NOMO-1 treated with dmso at 0.1 percent for 144 hours (cell line): Measurements from ENCODE around the gene ABHD12B.
A peak's percentile ranks its signal among the peaks of the same experiment; 100 is the strongest.

Experiments used
- DNase-seq: peaks from one replicate; lab custom pipeline; 2025; ENCODE audit not compliant: unreplicated experiment; lab: John Stamatoyannopoulos, UW

Gene ABHD12B

GRCh38 chr14:50871914-50872732 is at the start of gene ABHD12B:
ABHD12B (plus strand) TSS chr14:50872053; CDS start chr14:50872175, 122 bp downstream.
- DNase-seq: no peak

GRCh38 chr14:50822501-50823042 is 49.3 kb upstream of the ABHD12B start:
- DNase-seq: peak; percentile 45

- no peak for DNase-seq
Measured at GRCh38 chr14:50823051-50823761, 48.6 kb upstream of the ABHD12B start.

DNA sequence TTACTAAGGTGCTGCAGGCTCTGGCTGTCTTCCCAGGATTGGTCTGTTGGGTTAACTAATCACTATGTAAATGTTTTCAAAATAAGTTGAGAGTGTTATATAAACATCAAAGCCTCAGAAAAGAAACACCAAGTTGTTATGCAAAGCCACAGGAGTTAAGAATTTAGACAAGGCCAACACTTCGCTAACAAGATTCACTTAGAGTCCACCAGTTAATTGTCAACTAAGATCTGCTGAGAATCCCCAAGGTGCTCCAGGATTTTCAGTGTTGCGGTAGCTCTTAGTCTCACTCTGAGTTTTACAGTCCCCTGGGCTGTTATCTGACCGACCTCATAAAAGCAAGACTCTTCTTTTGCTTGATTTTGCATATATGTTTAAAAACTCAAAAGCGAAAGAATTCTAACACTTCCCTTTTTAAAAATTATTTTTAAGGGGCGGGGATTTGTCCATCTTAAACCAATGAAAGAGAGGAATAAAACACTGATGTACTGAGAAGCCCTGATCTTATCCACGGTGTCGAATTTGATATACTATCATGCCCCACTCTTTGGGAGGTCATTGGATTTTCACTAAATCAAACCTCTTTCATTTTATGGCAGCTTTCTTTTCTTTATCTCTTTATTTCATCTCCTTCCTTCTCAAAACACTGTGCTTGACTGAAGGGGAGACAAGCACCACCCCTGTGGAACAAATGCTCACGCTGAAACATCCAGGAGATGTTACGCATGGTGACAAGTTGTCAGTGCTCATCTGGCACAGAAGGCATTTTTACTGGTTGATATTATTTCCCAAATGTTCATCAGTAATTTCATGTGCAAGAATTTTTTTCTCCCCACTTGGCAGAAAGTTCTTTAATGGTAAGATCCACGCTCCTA is 47.9 kb upstream of the ABHD12B start:
- DNase-seq: no peak

GRCh38 chr14:50825307-50825706 is 46.5 kb upstream of the ABHD12B start:
- no peak for DNase-seq

GRCh38 chr14:50826681-50827080 is 45.2 kb upstream of the ABHD12B start:
- no peak for DNase-seq

DNA sequence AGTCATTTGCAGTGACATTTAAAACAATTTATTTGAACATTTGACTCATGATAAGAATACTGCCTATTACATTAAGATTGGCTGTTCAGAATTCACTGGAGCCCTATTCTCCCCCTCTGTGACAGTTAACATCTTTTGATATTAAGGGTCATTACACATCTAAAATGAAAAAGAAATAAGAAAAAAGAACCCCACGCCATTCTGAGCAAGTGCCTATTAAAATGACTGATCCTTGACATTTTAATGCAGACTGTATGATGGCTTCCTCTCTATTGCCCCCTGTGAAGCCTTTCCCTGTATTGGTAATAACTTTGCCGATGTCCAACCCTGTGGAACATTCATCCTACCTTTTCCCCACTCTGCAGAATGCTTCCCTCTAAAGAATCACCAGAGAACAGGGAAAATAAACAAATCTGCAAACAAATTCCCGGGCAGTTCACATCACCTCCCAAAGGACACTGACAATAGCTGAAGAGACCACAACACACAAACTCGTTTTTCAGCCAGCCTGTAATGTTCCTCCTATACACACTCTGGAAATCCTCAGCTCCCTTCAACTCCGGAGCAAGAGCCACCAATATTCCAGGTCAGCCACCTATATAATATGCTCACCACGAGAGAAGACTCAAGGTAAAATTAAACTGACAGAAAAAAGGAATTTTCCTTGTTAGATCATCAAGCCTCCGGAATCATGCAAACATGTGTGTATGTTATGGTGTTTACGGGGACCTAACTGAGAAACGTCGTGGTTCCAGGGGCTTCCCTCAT is 42.9 kb upstream of the ABHD12B start:
- DNase-seq: no peak

- no peak for DNase-seq
Measured at GRCh38 chr14:50829489-50830043, 42.3 kb upstream of the ABHD12B start.

DNA sequence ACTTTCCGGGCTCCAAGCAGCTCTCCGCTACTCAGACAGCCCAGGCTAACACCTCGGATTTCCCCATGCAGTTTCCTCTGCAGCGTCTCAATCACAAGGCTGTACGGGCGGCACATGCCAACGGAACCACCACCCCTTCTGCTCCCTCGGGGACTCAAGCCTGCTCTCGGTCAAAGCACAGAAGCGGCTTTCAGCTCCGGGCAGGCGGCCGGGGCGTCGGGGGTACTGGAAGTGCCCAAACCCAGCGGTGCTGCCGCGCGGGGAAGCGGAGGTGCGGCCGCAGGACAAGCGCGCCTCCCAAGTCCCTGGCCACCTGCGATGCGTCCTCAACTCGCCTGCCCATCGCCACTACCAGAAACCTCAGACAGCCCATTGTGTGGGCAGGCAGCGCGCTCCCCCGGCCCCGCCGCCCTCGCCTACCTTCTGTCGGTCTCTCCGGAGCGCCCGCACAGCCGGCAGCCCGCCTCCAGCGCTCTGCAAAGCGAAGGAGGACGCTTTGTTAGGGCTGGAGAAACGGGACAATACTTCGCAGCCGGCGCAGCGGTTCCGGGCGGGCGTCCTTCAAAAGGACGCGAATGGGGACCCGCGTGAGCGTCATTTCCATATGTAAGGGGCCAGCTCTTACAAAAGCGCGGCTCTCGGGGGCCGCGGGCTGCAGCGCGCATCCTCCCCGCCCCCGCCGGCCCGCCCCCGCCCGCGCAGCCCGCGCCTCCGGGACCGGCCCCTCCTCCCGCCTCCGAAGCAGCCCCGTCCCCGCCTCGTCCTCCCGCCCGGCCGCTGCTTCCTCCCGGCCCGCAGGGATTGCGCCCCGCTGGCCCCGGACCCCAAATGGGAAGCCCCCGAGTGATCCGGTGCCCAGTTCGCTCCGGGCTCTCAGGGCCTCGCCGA is 41.6 kb upstream of the ABHD12B start:
- peak; percentile 12 for DNase-seq

GRCh38 chr14:50830932-50831725 is 40.7 kb upstream of the ABHD12B start, which contains the start of gene NIN:
NIN (minus strand) TSS chr14:50831162; CDS start chr14:50822056, 9,106 bp downstream.
- peak; percentile 60 for DNase-seq

DNA sequence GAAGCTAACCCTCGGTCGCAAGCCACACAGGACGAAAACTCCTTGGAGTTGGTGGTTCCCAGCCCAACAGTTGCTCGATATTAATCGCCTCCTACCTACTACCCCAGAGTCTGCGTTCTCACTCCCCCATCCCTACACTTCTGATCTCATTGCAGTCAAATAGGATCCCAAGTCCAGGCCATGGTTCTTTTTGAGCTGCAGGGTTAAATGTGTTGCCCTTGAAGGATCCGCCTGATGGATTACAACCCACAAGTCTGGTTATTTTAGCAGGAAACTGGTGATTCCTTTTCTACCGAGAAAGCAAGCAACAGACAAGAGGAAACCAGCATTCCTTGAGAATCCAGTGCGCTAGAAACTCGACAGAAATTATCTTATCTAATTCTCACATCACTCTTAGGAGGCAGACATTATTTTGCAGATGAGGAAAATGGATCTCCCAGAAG is 40.1 kb upstream of the ABHD12B start:
- no peak for DNase-seq

DNA sequence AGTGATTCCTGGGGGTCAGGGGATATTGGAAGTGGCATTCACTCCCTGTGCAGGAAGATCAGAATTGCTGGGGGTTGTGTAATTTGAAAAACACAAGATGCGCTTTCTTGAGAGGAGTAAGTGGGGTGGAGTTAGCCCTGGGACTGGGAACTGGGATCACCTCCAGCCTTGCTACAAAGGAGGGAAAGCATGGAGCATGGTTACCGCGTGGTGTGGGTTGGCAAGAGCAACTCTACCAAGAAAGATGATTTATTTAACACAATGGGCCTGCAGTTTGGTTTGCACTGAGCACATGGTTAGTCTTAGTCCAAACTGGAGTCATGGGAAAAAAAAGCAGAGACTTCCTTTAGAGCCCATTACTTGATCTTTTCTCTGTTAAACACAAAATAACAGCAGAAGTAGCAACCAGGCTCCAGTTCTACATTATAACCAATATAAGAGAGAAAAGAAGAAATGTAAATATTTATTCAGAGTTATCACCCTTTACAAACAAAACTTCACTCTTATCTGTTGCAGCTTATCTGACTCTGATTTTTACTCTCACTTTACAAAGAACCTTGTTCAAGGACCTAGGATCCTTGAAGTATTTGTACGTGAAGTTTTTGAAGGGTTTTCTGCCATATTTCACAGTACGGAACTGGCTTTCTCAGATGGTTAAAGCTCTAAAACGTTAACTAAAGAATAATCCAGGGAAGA is 38.8 kb upstream of the ABHD12B start:
- DNase-seq: no peak

- DNase-seq: no peak
Measured at GRCh38 chr14:50834802-50835276, 37.0 kb upstream of the ABHD12B start.

- DNase-seq: no peak
Measured at GRCh38 chr14:50835280-50835679, 36.6 kb upstream of the ABHD12B start.

DNA sequence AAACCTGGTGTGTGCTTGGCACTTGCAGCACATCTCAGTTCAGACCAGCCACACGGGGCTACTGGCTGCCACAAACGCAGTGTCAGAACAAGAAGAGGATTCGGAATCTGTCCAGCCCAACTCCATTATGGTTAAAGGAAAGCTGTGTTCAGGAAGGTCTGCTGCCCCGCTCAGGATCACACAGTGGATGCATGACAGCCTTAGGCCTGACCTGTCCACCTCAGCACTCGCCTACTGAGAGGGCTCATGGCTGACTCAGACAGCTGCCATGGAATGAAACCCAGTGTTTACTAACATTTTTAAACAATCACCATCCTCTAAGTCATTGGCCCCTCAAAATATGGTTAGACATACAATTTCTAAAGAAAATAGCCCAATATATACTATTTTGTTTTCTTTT is 35.3 kb upstream of the ABHD12B start:
- DNase-seq: no peak

GRCh38 chr14:50837271-50837670 is 34.6 kb upstream of the ABHD12B start:
- no peak for DNase-seq

DNA sequence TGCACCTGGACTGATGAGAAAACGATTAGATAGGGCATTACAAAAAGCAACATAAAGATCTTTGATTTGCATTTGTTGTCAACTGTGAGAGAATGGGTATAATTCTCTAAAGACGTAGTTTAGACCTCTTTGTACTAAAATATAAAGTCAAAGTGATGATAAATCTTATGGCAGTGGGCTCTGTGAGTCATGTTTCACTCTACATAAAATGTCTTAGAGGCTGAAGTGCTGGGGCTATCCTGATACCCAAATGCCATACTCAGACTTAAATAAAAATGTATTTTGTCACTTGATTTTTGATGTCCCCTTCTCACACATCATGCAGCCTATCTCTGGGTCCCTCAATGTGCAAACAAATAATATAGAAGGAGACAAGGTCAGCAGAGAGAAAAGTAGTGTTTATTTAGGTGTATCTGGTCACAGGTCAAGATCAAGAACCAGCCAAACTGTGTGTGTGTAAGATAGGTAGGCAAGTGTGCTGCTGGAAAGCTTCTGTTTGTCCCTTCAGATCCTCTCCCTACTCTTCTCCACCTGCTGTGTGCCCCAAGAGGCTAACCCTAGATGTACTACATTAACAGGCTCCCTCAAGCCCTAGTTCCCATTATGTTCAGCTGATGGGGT is 33.9 kb upstream of the ABHD12B start:
- no peak for DNase-seq
